Upper lobe of left lung (tissue), 4 donors: Measurements from ENCODE around the gene AKAP12.

Source experiments
- CTCF ChIP-seq, 6 experiments: fragments of 450-650 bp in 4 of 6; fragments of 200-600 bp in 2 of 6; sonication (generic) in 2 of 6; IDR thresholded peaks; one replicate each; pipeline ENCODE4 v1.5.1; 2016 to 2019; ENCODE audit warnings: antibody characterized with exemption in 6 of 6
- POLR2A ChIP-seq, 4 donors: fragments of 450-650 bp; IDR thresholded peaks; one replicate each; pipeline ENCODE4 v1.5.1; 2016 to 2017; ENCODE audit warnings: antibody characterized with exemption in 4 of 4, mild to moderate bottlenecking in 2 of 4

- TF ChIP-seq CTCF (IDR thresholded peaks at IDR 0.05) (no peak), POLR2A (IDR thresholded peaks at IDR 0.05) (no peak)
These were observed 96.2 kb downstream of the AKAP12 start for GRCh38 chr6:151335930-151336329.
